GM21423 (cell line): ENCODE data around the gene CYB561.
A peak's percentile ranks its signal among the peaks of the same experiment; 100 is the strongest.

ENCODE experiments used
- ATAC-seq: cut with Tn5 transposase; IDR thresholded peaks from one replicate; pipeline ENCODE4 v1.9.1; 2021; ENCODE audit warnings: mild to moderate bottlenecking, moderate library complexity; ENCODE audit not compliant: unreplicated experiment

The CYB561 gene

DNA sequence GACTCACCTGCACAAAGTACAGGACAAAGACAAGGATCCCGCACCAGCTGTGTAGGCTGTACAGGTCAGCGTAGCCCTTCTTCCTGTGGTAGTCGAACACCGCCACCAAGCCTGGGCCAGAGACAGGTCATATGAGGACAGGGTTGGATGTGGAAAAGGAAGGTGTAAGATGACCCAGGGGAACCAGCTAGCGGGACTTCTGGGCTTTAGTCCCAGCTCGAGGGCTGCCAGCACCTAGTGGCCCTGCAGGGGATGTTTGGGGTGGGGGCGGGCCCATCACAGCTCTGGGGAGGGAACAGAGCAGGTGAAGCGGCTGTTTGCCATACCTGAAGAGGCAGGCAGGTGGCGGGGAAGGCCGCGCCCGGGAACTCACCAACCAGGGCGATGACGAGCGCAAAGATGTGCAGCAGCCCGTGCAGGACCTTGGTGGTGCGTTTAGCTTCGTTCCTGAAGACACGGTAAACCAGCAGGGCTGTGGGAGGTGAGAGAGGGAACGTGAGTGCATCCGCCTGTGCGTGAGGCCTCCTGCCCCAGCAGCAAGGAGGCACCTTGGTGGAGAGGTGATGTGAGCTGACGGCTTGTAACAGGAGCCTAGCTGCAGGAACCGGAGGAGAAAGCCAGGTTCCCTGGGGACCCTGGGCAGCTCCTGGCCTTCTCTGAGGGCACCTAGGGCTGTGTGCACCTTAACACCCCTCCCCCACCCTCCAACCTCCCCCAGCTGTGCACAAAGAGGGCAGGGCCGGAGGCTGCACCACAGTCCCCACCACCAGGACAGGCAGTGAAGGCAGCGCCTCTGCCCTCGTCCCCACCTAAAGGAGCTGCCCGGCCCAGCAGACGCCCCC, 10.2 kb downstream of the CYB561 start:
- no peak for ATAC-seq

DNA sequence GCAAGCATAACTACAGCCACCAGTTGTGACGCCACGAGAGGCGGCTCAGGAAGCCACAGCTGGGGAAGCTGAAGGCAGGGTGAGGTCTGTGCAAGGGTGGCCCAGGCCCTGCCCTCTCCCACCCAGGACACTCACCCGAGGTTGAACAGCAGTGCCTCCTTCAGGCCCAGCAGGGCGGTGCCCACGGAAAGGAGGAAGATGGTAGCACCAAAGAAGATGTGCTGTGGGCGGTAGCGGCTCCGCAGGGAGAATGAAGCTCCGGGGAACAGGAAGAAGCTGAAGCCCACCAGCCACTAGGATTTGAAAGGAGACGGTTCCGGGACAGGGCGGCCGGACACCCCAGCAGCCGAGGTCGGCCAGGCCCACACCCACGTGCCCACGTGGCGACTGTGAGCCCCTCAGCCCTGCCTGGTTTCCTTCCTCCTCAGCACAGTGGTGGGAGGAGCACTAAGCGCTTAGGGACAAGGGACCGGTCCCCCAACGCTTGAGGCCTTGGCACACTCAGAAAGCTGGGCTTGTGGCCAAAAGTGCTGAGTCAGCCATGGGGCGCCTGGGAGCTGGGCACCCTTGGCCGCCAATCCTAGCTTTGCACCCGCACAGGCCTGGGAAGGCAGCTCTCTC, 11.0 kb downstream of the CYB561 start:
- ATAC-seq, result no peak

DNA sequence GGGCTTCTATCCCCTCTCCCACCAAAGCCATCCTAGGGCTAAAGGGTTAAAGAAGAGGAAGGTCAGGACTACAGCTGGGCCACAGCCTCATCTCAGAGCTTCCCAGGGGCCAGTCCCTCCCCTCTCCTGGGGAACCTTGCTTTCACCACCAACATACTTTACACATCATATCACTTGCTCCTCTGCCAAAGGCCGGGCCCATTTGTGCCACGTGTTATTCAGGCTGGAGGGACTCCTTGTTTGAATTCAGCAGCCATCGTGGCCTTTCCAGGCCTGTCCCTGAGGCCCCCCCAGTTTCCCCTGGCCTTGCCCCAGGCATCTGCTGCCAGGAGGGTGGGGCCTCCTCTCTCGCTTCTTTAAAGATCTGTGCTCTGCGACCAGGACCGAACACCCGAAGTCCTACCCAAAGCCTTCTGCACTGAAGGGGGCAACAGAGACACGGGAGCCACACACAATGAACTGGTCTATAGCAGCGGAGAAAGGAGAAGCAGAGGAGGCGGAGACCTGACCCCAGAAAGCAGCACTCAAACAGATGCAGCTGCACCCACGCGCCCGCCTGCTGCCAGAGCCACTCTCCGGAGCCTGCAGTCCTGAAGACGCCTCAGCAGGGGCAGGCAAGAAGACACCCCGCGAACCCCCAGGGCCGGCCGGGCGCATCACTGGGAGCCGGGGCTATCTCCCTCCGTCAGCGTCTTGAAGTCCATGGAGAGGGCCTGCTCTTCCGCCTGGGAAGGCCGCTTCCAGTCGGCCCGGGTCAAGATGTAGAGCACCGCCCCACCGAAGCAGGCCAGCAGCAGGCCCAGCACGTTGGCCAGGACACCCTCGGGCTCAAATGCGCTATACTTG, 12.1 kb downstream of the CYB561 start:
- ATAC-seq, result no peak

DNA sequence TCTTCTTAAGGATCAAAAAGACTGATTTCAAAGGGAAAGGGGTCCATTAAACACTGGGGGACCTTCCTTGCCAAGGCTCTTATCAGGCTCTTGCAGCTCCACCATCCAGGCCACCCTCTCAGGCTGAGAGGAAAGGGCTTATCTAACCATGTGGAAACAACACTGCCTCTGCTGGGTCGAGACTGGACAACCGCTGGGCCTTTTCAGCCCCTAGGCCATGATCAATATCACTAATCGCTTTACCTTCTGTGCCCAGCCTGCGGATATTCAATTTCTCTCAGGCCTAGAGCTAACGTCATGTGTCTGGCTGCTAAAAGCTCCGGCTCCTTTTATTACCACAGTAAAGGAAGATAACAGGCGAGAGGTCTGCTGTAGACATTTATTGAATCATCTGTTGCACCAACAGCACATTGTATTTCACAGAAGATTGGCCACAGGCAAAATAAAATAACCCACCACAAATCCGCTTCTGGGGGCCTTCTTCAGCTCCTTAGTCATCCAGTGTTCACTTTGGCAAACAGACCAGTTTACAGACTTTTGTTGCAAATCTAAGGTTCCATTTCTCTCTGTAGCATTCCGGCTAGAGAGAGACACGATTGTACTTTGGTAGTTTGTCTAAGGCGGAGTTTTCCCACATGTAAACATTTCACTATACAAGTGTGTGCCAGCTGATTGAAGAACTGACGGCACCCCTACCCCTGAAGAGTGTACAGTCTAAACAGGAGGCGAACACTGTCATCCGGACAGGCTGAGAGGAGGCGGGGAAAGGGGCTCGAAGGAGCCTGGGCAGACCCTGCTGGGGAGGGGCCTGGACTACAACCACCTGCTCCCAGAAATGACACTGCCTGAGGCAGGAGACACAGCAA, 13.9 kb downstream of the CYB561 start:
- ATAC-seq, result no peak

DNA sequence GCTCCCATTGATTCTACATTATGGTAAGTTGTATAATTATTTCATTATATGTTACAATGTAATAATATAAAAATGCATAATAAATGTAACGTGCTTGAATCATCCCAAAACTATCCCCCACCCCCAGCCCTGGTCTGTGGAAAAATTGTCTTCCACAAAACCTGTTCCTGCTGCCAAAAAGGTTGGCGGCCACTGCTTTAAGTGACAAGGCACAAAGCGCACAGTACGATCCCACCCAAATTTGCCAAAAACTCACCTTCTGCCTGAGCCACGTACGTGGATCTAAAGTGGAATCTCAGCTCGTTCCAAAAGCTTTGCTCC, 14.5 kb downstream of the CYB561 start:
- ATAC-seq, result no peak

GRCh38 chr17:63430223-63430622, 15.9 kb downstream of the CYB561 start:
- ATAC-seq, result no peak

- no peak for ATAC-seq
Measured at GRCh38 chr17:63429766-63430165, 16.3 kb downstream of the CYB561 start.

- no peak for ATAC-seq
Measured at GRCh38 chr17:63426917-63427308, 19.2 kb downstream of the CYB561 start.

DNA sequence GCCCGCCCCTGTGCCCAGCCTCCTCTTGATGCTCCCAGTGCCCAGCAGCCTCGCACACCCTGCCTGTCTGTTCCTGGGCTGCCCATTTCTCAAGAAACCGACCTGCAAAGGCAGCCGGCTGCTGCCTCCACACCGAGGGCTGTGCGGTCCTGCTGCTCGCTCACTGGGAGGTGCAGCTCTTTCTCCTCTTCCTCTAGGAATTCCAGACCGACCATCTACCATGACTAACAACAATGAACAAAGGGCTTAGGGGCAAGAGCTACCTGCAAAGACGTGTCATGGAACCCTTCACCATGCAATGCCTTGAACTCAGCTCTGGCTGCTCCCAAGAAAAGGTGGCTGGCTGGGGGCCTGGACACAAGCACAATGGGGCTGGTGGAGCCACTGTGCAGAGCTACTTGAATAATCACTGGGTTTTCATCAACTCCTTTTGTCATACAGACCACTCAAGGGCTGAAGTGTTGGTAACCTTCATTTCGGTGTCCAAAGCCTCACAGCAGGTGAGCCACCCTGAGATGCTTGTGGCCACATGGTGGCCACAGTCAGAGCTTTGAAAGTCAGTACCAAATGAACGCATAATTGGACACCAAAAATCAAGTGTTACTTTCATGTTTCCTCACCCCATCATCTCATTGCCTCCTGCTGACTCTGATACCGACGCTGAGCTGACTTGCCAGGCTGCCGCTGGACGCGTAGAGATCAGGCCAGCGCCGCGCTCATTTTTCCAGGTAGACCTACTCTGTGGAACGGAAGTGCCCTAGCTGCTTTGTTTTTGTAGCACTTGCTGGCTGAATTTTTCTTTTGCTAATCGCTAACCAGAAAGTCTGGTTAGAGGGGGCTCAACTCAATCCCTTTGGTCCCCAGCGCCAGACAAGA, 19.8 kb downstream of the CYB561 start:
- no peak for ATAC-seq

DNA sequence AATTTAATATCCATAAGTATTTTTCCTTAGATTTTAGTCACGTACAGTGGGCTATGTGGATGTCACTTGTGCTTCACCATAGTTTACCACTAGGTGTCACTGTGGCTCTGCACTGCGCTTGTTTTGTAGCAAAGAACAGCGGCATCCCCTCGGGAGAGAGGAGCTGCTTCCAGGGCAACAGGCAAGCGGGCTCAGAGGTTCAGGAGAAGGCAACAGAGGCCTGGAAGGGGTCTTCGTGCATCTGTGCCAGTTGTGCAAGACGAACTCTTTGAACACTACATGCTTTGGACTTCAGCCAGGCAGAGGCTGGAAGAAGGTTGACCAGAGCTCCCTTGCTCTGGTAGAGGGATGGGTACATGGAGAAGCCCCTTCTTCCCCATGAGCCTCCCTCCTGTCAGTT, 20.6 kb downstream of the CYB561 start:
- ATAC-seq, result peak; percentile 55

- no peak for ATAC-seq
Measured at GRCh38 chr17:63423963-63424362, 22.1 kb downstream of the CYB561 start.

GRCh38 chr17:63423251-63423950, 22.7 kb downstream of the CYB561 start:
- ATAC-seq, result no peak

DNA sequence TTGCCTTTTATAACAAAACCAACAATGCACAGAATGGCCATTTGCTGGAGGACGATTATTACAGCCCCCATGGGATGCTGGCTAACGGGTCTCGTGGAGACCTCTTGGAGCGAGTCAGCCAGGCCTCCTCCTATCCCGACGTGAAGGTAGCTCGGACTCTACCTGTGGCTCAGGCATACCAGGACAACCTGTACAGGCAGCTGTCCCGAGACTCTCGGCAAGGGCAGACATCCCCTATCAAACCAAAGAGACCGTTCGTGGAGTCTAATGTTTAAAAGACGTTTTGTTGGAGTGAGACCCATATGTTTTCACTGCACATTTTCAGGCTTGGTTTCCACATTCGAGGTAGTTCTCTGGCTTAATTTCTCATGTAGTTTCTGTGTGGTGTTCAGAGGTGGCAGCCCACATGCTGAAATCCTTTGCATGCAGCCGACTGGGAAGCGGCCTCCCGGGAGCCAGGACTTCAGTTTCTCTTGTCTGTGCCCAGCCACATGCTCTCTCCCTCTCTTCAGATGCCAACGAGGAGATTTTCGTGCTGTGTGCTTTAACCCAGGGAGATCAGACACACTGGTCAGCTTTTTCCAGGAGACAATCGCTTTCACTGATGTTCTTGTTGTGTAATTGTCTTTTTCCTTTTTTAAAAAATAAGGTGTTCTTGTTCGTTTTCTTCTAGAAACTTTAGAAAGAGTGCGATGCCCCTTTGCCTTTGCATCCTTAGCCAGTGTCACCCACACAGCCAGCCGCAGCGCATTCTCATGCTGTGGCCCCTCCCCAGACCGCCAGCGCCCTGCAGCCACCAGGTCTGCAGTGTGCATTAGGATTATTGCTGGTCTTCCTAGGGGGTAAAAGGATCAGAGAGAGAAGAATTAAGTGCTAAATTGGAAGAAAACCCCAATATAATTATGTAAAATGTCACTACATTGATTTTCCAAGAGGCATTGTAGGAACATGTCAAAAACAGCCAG, 24.1 kb downstream of the CYB561 start:
- ATAC-seq, result no peak

DNA sequence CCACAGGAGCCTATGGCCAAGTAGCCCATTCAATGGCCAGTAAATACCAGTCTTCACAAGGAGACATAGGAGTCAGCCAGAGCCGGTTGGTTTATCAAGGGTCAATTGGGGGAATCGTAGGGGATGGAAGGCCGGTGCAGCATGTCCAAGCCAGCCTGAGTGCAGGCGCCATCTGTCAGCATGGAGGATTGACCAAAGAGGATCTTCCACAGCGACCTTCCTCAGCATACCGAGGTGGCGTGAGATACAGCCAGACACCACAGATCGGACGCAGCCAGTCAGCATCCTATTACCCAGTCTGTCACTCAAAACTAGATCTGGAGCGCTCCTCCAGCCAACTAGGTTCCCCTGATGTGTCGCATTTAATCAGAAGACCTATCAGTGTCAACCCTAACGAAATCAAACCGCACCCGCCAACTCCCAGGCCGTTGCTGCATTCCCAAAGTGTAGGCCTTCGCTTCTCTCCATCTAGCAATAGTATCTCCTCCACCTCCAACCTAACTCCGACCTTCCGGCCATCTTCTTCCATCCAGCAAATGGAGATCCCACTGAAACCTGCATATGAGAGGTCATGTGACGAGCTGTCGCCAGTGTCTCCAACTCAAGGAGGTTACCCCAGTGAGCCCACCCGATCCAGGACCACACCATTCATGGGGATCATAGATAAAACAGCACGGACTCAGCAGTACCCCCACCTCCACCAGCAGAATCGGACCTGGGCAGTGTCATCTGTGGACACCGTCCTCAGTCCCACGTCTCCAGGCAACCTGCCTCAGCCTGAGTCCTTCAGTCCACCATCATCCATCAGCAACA, 25.0 kb downstream of the CYB561 start:
- no peak for ATAC-seq

- ATAC-seq, result no peak
Measured at GRCh38 chr17:63419949-63420867, 25.9 kb downstream of the CYB561 start.

DNA sequence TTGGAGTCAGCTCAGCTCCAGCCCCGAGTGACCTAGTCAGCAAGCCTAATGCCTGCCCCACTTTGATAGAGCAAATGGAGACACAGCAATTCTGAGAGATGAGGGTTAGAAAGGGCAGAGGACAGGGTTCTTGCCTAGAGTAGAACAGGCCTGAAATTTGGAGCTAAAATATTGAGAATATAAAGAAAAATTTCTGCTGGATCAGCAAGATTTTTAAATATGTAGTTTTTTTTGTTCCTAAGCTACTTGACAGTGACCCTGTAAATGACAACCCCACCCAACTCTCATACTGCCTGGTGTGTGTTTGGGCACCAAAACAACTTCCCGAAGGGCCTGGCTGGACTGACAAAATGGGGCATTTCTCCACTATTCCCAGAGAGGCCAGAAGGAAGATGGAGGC, 26.7 kb downstream of the CYB561 start:
- ATAC-seq, result no peak
